Calu3 (cell line): ENCODE measurements around the gene KLHDC7A. TPM values are rescaled to one million over a fixed set of nuclear protein-coding genes. Genes with fewer than 3 reads are reported as not detected.

Source experiments
- BruUV-seq: library from RNA; stranded (reverse); fragments of 400-500 nt; replicated peaks from 2 replicates; lab custom pipeline; 2021; lab: Mats Ljungman, UMichigan
- CTCF ChIA-PET: fragments of 300-600 bp; sonication (Branson Sonifier 250); formaldehyde crosslinking; loops from one replicate; lab custom pipeline; 2022; ENCODE audit warnings: antibody characterized with exemption; lab: Charles Lee
- DNase-seq: peaks from one replicate; pipeline ENCODE4 v3.0.0; 2022
- H3K27ac Mint-ChIP-seq: one replicate; pipeline ENCODE4 v1.8.0; 2022; ENCODE audit warnings: mixed read lengths; ENCODE audit not compliant: unreplicated experiment
- H3K27me3 Mint-ChIP-seq: one replicate; pipeline ENCODE4 v1.8.0; 2022; ENCODE audit warnings: mixed read lengths; ENCODE audit not compliant: unreplicated experiment
- H3K36me3 Mint-ChIP-seq: one replicate; pipeline ENCODE4 v1.8.0; 2022; ENCODE audit warnings: mild to moderate bottlenecking, moderate library complexity, mixed read lengths; ENCODE audit not compliant: insufficient read depth, unreplicated experiment
- H3K4me1 Mint-ChIP-seq: one replicate; pipeline ENCODE4 v1.8.0; 2022; ENCODE audit warnings: mild to moderate bottlenecking, low read depth, mixed read lengths; ENCODE audit not compliant: unreplicated experiment
- H3K4me3 Mint-ChIP-seq: one replicate; pipeline ENCODE4 v1.8.0; 2022; ENCODE audit warnings: mild to moderate bottlenecking, low read depth, moderate library complexity, mixed read lengths; ENCODE audit not compliant: unreplicated experiment
- H3K9me3 Mint-ChIP-seq: one replicate; pipeline ENCODE4 v1.8.0; 2022; ENCODE audit warnings: low read depth, mixed read lengths; ENCODE audit not compliant: unreplicated experiment
- CTCF ChIP-seq: fragments of 200-600 bp; IDR thresholded peaks from one replicate; pipeline ENCODE4 v1.8.0; 2022; ENCODE audit warnings: antibody characterized with exemption; ENCODE audit not compliant: unreplicated experiment
- intact Hi-C: fragments of 100-400 bp; cut with micrococcal nuclease; formaldehyde crosslinking; loops from one replicate; pipeline ENCODE4 v1.10.0; 2022; ENCODE audit not compliant: unreplicated experiment
- total RNA-seq: library from RNA; stranded (reverse); gene quantifications from 2 replicates; pipeline ENCODE4 v1.2.3, GENCODE V29; 2022

Gene KLHDC7A
- total RNA-seq, 1 experiment from 2014 or later = 14.3 TPM

DNA sequence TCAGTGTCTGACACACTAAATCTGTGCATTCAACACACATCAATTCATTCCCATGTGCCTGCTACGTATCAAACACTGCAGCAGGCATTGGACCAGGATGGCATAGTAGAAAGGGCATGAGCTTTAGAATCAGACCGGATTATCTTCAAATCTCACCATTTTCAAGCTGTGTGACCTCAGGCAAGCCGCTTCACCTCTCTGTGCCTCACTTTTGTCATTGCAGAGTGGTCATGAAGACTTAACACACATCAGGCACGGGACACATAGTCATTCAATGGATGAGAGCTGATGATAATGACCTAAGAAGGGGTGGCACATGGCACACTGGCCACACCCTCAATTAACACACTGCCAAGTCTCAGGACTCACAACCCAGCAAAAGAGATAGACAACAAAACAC lies 46.8 kb downstream of the KLHDC7A start:
- no TSS peak for BruUV-seq
- no peak for TF ChIP-seq CTCF
- no peaks in the 10 kb centered on the region for H3K36me3 Mint-ChIP-seq
- DNase-seq = no peak
- no peaks in the 10 kb centered on the region for H3K9me3 Mint-ChIP-seq
- no peak overlapping the region for H3K4me3 Mint-ChIP-seq
- peaks cover 90% of the 10 kb centered on the region for H3K27me3 Mint-ChIP-seq
- no peak overlapping the region for H3K27ac Mint-ChIP-seq
- CTCF ChIA-PET = no interaction called here
- no peaks in the 10 kb centered on the region for H3K4me1 Mint-ChIP-seq
- intact Hi-C loops = no loop called here

DNA sequence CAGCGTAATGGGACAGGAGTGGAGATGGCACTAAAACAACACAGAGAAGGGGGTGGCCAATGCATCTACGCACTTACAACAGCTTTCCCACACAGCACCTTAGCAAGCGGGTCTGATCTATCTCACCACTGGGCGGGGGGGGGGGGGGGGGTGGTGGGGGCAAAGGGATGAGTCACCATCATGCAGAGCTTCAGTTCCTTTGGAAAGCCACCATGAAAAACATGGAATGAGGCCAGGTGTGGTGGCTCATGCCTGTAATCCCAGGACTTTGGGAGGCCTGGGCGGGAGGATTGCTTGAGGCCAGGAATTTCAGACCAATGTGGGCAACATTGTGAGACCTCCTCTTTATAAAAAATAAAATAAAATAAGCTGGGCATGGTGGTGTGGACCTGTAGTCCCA lies 47.2 kb downstream of the KLHDC7A start:
- TF ChIP-seq CTCF = no peak
- Mint-ChIP-seq H3K4me1 (no peaks in the 10 kb centered on the region), H3K36me3 (no peaks in the 10 kb centered on the region), H3K27me3 (peaks cover 90% of the 10 kb centered on the region), H3K9me3 (no peaks in the 10 kb centered on the region), H3K27ac (no peak overlapping the region), H3K4me3 (no peak overlapping the region)
- no peak for DNase-seq
- intact Hi-C loops = no loop called here
- CTCF ChIA-PET = no interaction called here
- no TSS peak for BruUV-seq

DNA sequence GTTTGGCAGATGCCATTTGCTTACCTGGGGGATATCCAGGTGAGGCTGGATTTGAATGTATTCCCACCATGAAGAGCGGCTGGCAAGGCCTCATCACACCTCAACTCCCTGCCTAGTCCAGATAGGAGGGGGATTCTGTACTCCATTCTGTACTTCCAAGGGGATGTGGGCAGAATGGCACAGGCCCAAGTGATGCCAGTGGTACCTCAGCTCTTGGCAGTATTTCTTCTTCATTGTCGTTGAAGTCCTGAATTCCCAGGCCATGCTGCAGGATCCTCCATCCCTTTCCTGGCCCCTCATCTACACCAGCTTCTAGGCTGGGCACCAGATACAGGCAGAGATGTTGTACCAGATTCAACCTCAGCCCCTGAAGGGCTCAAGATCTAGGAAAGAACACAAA lies 47.9 kb downstream of the KLHDC7A start:
- DNase-seq = no peak
- no peaks in the 10 kb centered on the region for H3K4me1 Mint-ChIP-seq
- intact Hi-C loops = no loop called here
- no peaks in the 10 kb centered on the region for H3K9me3 Mint-ChIP-seq
- CTCF ChIA-PET = no interaction called here
- no peak overlapping the region for H3K4me3 Mint-ChIP-seq
- no TSS peak for BruUV-seq
- H3K27me3 Mint-ChIP-seq = peaks cover 90% of the 10 kb centered on the region
- no peak overlapping the region for H3K27ac Mint-ChIP-seq
- TF ChIP-seq CTCF = no peak
- H3K36me3 Mint-ChIP-seq = no peaks in the 10 kb centered on the region

GRCh38 chr1:18529714-18530113 lies 49.0 kb downstream of the KLHDC7A start:
- BruUV-seq = no TSS peak
- H3K36me3 Mint-ChIP-seq = no peaks in the 10 kb centered on the region
- no peak overlapping the region for H3K27ac Mint-ChIP-seq
- H3K4me3 Mint-ChIP-seq = no peak overlapping the region
- intact Hi-C loops = no loop called here
- no peaks in the 10 kb centered on the region for H3K9me3 Mint-ChIP-seq
- TF ChIP-seq CTCF = no peak
- H3K27me3 Mint-ChIP-seq = peaks cover 92% of the 10 kb centered on the region
- no peak for DNase-seq
- CTCF ChIA-PET = no interaction called here
- no peaks in the 10 kb centered on the region for H3K4me1 Mint-ChIP-seq
